Right atrium auricular region (tissue), 2 donors: ENCODE measurements around the gene PEX14. TPM values are rescaled to one million over a fixed set of nuclear protein-coding genes. Genes with fewer than 3 reads are reported as not detected.
"Not testable (repeated sequence)": the region's sequence is repeated elsewhere in the genome, so short reads cannot be mapped to it uniquely, and the experiment has no call there.

Experiments used
- DNase-seq: peaks from one replicate; pipeline ENCODE4 v3.0.0-alpha.2; 2019; ENCODE audit warnings: low spot score
- H3K27ac ChIP-seq, 2 donors: fragments of 200-600 bp; sonication (generic); 1 replicate in 1 of 2; 2 replicates in 1 of 2; pipeline ENCODE4 v1.5.1; 2016 to 2019
- H3K27me3 ChIP-seq, 2 donors: fragments of 200-600 bp; sonication (generic); one replicate each; pipeline versions ENCODE4 v1.5.1 to v1.6.0; 2017 to 2019
- H3K36me3 ChIP-seq: fragments of 200-600 bp; sonication (generic); one replicate; pipeline ENCODE4 v1.5.1; 2016
- H3K4me1 ChIP-seq, 2 donors: fragments of 200-600 bp; sonication (generic); one replicate each; pipeline versions ENCODE4 v1.5.1 to v1.6.0; 2017 to 2019
- H3K4me3 ChIP-seq, 2 donors: fragments of 200-600 bp; sonication (generic); 1 replicate in 1 of 2; 2 replicates in 1 of 2; pipeline ENCODE4 v1.5.1; 2017 to 2019; ENCODE audit warnings: mild to moderate bottlenecking in 1 of 2, moderate library complexity in 1 of 2
- H3K9me3 ChIP-seq, 2 donors: fragments of 200-600 bp; sonication (generic); one replicate each; pipeline ENCODE4 v1.5.1; 2019
- total RNA-seq, 2 donors: library from RNA; depleted of rRNA; stranded (reverse); fragments of >200 nt; gene quantifications; one replicate each; pipeline ENCODE4 v1.1.0, GENCODE V29; 2016
- TF ChIP-seq, protein P1 (sequence below), 2 donors: fragments of 200-600 bp; sonication (generic); IDR thresholded peaks; one replicate each; pipeline ENCODE4 v1.5.1; 2019; ENCODE audit warnings: antibody characterized with exemption in 2 of 2

Gene PEX14
- total RNA-seq, 2 donors from 2014 or later: 13.7 to 14.5 TPM

DNA sequence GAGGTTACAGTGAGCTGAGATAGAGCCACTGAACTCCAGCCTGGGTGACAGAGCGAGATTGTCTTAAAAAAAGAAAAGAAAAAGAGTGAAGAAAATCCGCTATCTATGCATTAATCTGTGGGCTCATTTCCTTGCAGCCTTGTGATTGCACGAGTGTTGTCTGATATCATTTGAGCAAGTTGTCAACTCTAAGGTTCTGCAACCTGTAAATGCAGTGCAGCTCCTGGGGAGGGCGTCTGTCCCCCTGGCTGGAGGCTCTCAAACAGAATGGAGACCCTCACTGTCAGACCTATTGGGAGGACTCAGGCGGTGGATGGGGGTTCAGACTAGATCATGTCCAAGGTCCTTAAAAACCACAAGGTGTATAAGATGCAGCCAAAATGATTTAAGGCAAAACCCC, 18.7 kb upstream of the PEX14 start:
- H3K4me1 ChIP-seq: peaks cover 0 to 6% of the 10 kb centered on the region in 2 donors
- no peak for DNase-seq
- H3K9me3 ChIP-seq: no peaks in the 10 kb centered on the region
- no peak overlapping the region for H3K4me3 ChIP-seq
- H3K27ac ChIP-seq: no peak overlapping the region
- TF ChIP-seq, protein P1, sequence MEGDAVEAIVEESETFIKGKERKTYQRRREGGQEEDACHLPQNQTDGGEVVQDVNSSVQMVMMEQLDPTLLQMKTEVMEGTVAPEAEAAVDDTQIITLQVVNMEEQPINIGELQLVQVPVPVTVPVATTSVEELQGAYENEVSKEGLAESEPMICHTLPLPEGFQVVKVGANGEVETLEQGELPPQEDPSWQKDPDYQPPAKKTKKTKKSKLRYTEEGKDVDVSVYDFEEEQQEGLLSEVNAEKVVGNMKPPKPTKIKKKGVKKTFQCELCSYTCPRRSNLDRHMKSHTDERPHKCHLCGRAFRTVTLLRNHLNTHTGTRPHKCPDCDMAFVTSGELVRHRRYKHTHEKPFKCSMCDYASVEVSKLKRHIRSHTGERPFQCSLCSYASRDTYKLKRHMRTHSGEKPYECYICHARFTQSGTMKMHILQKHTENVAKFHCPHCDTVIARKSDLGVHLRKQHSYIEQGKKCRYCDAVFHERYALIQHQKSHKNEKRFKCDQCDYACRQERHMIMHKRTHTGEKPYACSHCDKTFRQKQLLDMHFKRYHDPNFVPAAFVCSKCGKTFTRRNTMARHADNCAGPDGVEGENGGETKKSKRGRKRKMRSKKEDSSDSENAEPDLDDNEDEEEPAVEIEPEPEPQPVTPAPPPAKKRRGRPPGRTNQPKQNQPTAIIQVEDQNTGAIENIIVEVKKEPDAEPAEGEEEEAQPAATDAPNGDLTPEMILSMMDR (IDR thresholded peaks at IDR 0.05): no peak
- peaks cover 3% of the 10 kb centered on the region for H3K36me3 ChIP-seq
- H3K27me3 ChIP-seq: no peaks in the 10 kb centered on the region

DNA sequence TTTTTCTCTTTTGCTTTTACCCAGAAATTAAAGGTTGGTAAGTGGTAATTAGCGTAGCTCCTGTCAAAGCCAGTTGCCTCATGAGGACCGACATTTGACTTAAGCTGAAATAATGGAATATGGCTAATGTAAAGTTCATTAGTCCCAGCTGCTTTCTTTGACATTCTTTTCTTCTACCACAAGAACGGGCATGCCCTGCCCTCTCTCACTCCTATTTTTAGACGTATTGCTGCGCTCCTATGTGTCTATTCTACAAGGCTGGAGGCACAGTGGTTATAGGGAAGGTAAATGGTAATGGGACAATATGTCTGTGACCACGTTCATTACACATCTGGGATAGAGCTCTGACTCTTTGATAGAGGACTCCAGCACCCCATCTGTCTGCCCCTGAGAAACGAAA, 18.1 kb upstream of the PEX14 start:
- no peak for DNase-seq
- Histone ChIP-seq H3K36me3 (peaks cover 9% of the 10 kb centered on the region), H3K4me3 (no peak overlapping the region), H3K27ac (no peak overlapping the region), H3K4me1 (no peaks in the 10 kb centered on the region), H3K9me3 (no peaks in the 10 kb centered on the region), H3K27me3 (no peaks in the 10 kb centered on the region)
- TF ChIP-seq, protein P1 (IDR thresholded peaks at IDR 0.05): no peak

DNA sequence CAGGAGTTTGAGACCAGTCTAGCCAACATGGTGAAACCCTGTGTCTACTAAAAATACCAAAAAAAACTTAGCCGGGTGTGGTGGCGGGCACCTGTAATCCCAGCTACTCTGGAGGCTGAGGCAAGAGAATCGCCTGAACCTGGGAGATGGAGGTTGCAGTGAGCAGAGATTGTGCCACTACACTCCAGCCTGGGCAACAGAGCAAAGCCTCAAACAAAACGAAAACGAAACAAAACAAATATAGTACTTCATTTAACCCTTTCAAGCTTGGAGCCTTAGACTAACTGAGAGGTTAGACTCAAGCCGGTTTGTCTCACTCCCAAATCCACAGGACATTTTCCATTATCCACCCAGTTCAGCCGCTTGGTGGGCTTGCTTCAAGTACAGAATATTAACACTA, 17.3 kb upstream of the PEX14 start:
- H3K4me3 ChIP-seq, H3K27ac ChIP-seq, DNase-seq: not testable (repeated sequence)

DNA sequence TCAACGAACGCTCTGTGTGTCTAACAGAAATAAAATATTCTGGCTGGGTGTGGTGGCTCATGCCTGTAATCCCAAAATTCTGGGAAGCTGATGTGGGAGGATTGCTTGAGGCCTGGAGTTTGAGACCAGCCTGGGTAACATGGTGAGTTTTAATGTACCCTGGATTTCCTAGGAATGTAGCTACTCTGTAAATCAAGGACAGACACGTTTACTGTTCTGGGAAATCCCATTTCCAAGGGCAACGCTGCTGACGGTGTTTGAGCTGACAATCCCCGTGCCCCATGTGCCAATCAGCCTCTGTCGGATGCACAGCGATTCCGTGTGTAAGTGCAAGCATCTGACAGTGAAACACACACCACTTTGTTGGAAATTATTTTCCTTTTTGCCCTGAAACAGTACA, 16.9 kb upstream of the PEX14 start:
- Histone ChIP-seq H3K4me3 (no peak overlapping the region), H3K9me3 (no peaks in the 10 kb centered on the region), H3K27me3 (no peaks in the 10 kb centered on the region), H3K27ac (no peak overlapping the region), H3K4me1 (no peaks in the 10 kb centered on the region), H3K36me3 (peaks cover 18% of the 10 kb centered on the region)
- DNase-seq: no peak
- TF ChIP-seq, protein P1 (IDR thresholded peaks at IDR 0.05): no peak

More for the DNA sequence above, 17.3 kb upstream of the PEX14 start:
- not testable (repeated sequence) for H3K27me3 ChIP-seq, H3K4me1 ChIP-seq, H3K9me3 ChIP-seq
- peaks cover 14% of the 10 kb centered on the region for H3K36me3 ChIP-seq

DNA sequence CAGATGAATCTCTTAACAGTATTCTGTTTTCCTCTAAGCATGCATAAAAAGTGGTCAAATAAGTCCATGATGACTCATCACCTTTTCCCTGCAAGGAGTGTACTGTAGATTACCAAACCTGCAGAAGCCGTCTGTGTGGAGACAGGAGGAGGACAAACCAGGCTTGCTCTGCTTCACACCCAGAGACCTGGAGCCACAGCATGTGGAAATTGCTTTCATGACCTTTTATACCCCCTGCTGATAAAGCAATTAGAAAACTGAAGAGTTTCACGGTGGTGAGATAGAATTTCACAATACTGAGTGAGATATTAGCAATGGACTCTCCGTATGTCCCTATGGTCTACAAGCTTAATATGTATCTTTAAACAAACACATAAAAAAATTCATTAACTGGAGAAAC, 15.6 kb upstream of the PEX14 start:
- TF ChIP-seq, protein P1 (IDR thresholded peaks at IDR 0.05): no peak
- Histone ChIP-seq H3K4me3 (no peak overlapping the region), H3K4me1 (no peaks in the 10 kb centered on the region), H3K36me3 (peaks cover 31% of the 10 kb centered on the region), H3K9me3 (no peaks in the 10 kb centered on the region), H3K27ac (no peak overlapping the region), H3K27me3 (no peaks in the 10 kb centered on the region)
- DNase-seq: no peak

DNA sequence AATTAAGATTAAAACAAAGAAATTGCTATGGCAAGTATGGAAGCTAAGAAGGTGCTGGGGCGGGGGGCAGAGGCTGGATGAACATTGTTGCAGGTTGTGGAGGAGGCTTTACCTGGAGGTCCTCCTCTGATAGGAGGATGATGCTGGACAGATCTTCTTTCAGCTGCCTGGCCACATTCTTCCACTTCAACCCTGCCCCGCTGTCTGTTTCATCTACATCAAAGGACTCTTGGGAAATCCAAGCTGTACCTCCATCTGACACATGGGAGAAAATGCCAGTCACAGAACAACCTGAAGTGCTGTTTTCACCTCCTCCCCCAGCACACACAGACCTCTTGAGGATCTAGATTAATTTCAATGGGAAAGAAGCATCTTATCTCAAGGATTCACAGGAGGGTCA, 7.7 kb upstream of the PEX14 start:
- H3K27me3 ChIP-seq: no peaks in the 10 kb centered on the region
- peaks cover 0 to 10% of the 10 kb centered on the region in 2 donors for H3K4me1 ChIP-seq
- no peak overlapping the region for H3K4me3 ChIP-seq
- TF ChIP-seq, protein P1 (IDR thresholded peaks at IDR 0.05): no peak
- H3K9me3 ChIP-seq: no peaks in the 10 kb centered on the region
- H3K36me3 ChIP-seq: peaks cover 68% of the 10 kb centered on the region
- no peak overlapping the region for H3K27ac ChIP-seq
- DNase-seq: no peak
